Measurements from ENCODE around the gene TRMT61B. TPM values are rescaled to one million over a fixed set of nuclear protein-coding genes. Genes with fewer than 3 reads are reported as not detected.

TRMT61B gene
- total and polyA plus RNA-seq, 2 of the 13 experiments (the other 11 are each of a cell fraction or from before 2014, with no cell fraction given), result 19.7 to 23.5 TPM

DNA sequence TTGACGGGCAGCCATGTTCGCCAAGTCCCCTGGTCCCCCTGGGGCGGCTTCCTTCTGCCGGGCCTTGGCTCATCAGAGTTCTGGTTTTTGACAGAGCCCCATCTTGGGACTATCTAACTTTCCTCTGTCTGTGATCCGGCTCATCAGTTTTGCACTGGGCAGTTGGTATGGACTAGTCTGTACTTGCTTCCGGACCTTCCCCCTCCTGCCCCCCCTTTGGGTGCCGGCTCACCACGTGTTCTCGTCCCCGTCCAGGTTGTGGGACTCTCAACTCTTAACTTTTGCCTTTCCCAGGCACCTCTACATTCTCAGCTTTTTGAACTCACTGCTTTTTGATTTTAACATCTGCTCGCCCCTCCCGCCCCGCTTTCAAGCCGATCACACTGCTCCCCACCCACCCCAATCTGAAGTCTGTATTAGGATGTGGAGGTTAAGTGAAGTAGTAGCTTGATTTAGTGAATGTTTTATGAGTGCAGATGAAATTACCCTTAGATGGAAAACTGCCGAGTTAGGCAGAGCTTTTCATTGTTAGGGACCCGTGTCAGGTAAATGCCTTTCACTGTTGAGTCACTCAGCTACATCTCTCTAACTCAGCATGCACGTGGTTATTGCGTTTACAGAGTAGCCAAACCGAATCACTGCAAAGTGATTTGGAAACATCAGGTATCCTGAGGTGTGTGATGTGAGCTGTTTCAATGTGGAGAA, 25.2 kb upstream of the TRMT61B start (continued):
- TF ChIP-seq, protein P1, sequence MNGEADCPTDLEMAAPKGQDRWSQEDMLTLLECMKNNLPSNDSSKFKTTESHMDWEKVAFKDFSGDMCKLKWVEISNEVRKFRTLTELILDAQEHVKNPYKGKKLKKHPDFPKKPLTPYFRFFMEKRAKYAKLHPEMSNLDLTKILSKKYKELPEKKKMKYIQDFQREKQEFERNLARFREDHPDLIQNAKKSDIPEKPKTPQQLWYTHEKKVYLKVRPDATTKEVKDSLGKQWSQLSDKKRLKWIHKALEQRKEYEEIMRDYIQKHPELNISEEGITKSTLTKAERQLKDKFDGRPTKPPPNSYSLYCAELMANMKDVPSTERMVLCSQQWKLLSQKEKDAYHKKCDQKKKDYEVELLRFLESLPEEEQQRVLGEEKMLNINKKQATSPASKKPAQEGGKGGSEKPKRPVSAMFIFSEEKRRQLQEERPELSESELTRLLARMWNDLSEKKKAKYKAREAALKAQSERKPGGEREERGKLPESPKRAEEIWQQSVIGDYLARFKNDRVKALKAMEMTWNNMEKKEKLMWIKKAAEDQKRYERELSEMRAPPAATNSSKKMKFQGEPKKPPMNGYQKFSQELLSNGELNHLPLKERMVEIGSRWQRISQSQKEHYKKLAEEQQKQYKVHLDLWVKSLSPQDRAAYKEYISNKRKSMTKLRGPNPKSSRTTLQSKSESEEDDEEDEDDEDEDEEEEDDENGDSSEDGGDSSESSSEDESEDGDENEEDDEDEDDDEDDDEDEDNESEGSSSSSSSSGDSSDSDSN (CRISPR knock-in tag; IDR thresholded peaks at IDR 0.05), result no peak
- TF ChIP-seq, protein P2, sequence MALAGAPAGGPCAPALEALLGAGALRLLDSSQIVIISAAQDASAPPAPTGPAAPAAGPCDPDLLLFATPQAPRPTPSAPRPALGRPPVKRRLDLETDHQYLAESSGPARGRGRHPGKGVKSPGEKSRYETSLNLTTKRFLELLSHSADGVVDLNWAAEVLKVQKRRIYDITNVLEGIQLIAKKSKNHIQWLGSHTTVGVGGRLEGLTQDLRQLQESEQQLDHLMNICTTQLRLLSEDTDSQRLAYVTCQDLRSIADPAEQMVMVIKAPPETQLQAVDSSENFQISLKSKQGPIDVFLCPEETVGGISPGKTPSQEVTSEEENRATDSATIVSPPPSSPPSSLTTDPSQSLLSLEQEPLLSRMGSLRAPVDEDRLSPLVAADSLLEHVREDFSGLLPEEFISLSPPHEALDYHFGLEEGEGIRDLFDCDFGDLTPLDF (CRISPR knock-in tag; IDR thresholded peaks at IDR 0.05), result no peak
- TF ChIP-seq ZNF83 (CRISPR knock-in tag; IDR thresholded peaks at IDR 0.05; ENCODE audit: borderline replicate concordance) (no peak), NFKBIZ (CRISPR knock-in tag; IDR thresholded peaks at IDR 0.05) (peak; percentile 60; the same call in 1 of the 2 replicates), ZNF782 (CRISPR knock-in tag; IDR thresholded peaks at IDR 0.05; ENCODE audit: borderline replicate concordance) (no peak), SIN3B (IDR thresholded peaks at IDR 0.05; ENCODE audit: low read length) (no peak), ZNF883 (CRISPR knock-in tag; IDR thresholded peaks at IDR 0.05; ENCODE audit: not compliant biosample characterization) (no peak), FOXJ3 (CRISPR knock-in tag; IDR thresholded peaks at IDR 0.05; ENCODE audit: borderline replicate concordance) (no peak), ZNF329 (CRISPR knock-in tag; IDR thresholded peaks at IDR 0.05; ENCODE audit: low read depth) (no peak; the same call in 1 of the 2 replicates), HOXA9 (CRISPR knock-in tag; IDR thresholded peaks at IDR 0.05; ENCODE audit: borderline replicate concordance) (no peak), ZNF850 (CRISPR knock-in tag; conservative IDR thresholded peaks at IDR 0.05) (no peak), SRY (CRISPR knock-in tag; IDR thresholded peaks at IDR 0.05) (no peak), MAF1 (CRISPR knock-in tag; IDR thresholded peaks at IDR 0.05; ENCODE audit: borderline replicate concordance) (no peak), HOXA5 (CRISPR knock-in tag; IDR thresholded peaks at IDR 0.05) (peak; percentile 47; the same call in 1 of the 2 replicates), TMF1 (CRISPR knock-in tag; IDR thresholded peaks at IDR 0.05; ENCODE audit: low read depth) (no peak), ZNF33A (CRISPR knock-in tag; IDR thresholded peaks at IDR 0.05; ENCODE audit: borderline replicate concordance) (peak; percentile 74; the same call in 1 of the 2 replicates), ZNF563 (CRISPR knock-in tag; IDR thresholded peaks at IDR 0.05) (no peak; the same call in 1 of the 2 replicates), SUZ12 (IDR thresholded peaks at IDR 0.05; ENCODE audit: low read depth, low read length) (no peak), ZNF282 (IDR thresholded peaks at IDR 0.05; ENCODE audit: partially characterized antibody) (no peak), CBX5 (CRISPR knock-in tag; IDR thresholded peaks at IDR 0.05; ENCODE audit: borderline replicate concordance) (0 out of 2 replicates have a peak, but pooled peaks have one; percentile 59)
- TF ChIP-seq, protein P3, sequence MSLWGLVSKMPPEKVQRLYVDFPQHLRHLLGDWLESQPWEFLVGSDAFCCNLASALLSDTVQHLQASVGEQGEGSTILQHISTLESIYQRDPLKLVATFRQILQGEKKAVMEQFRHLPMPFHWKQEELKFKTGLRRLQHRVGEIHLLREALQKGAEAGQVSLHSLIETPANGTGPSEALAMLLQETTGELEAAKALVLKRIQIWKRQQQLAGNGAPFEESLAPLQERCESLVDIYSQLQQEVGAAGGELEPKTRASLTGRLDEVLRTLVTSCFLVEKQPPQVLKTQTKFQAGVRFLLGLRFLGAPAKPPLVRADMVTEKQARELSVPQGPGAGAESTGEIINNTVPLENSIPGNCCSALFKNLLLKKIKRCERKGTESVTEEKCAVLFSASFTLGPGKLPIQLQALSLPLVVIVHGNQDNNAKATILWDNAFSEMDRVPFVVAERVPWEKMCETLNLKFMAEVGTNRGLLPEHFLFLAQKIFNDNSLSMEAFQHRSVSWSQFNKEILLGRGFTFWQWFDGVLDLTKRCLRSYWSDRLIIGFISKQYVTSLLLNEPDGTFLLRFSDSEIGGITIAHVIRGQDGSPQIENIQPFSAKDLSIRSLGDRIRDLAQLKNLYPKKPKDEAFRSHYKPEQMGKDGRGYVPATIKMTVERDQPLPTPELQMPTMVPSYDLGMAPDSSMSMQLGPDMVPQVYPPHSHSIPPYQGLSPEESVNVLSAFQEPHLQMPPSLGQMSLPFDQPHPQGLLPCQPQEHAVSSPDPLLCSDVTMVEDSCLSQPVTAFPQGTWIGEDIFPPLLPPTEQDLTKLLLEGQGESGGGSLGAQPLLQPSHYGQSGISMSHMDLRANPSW (CRISPR knock-in tag; IDR thresholded peaks at IDR 0.05; ENCODE audit: borderline replicate concordance), result no peak
